SH-SY5Y (cell line): ENCODE measurements around the gene SMARCC1.

ENCODE experiments used
- GATA2 ChIP-seq: IDR thresholded peaks from 2 replicates; pipeline ENCODE4 v1.6.1; 2011; ENCODE audit warnings: mild to moderate bottlenecking, low read depth, low read length
- GATA3 ChIP-seq: IDR thresholded peaks from 2 replicates; pipeline ENCODE4 v1.6.1; 2011; ENCODE audit warnings: low read depth, mild to moderate bottlenecking, low read length, moderate library complexity

GRCh38 chr3:47636225-47636624 is 145.5 kb downstream of the SMARCC1 start:
- TF ChIP-seq GATA2 (no peak), GATA3 (no peak)
